B cell (primary cell): ENCODE measurements around the gene TGFA.

ENCODE experiments used
- CTCF ChIP-seq: fragments of 200-600 bp; IDR thresholded peaks from one replicate; pipeline ENCODE4 v1.8.0; 2022; ENCODE audit warnings: antibody characterized with exemption, mild to moderate bottlenecking
- EZH2 ChIP-seq: IDR thresholded peaks from 2 replicates; pipeline ENCODE4 v1.6.1; 2012; ENCODE audit warnings: borderline replicate concordance, low read depth, mild to moderate bottlenecking, moderate library complexity, low read length; ENCODE audit not compliant: insufficient read depth, poor library complexity, severe bottlenecking

- no peak for TF ChIP-seq CTCF
- TF ChIP-seq EZH2, result no peak
Observed at GRCh38 chr2:70411483-70412125, 142.0 kb downstream of the TGFA start.
